T-helper 1 cell treated with Interleukin-12 subunit alpha and Interleukin-12 subunit beta and Interleukin-4 antibody, amounts not matched to agents 30 ng/mL and 1 ng/mL, for 36 hours (primary cell): ENCODE measurements around the gene NDOR1. TPM values are rescaled to one million over a fixed set of nuclear protein-coding genes. Genes with fewer than 3 reads are reported as not detected.

Experiments used
- intact Hi-C: fragments of 100-400 bp; cut with micrococcal nuclease; formaldehyde crosslinking; loops from one replicate; pipeline ENCODE4 v1.15.1; 2024
- total RNA-seq: library from RNA; stranded (reverse); gene quantifications from 2 replicates; pipeline ENCODE4 v1.2.3, GENCODE V29; 2022

NDOR1 gene
- total RNA-seq, result 40.9 and 45.3 TPM in 2 replicates

DNA sequence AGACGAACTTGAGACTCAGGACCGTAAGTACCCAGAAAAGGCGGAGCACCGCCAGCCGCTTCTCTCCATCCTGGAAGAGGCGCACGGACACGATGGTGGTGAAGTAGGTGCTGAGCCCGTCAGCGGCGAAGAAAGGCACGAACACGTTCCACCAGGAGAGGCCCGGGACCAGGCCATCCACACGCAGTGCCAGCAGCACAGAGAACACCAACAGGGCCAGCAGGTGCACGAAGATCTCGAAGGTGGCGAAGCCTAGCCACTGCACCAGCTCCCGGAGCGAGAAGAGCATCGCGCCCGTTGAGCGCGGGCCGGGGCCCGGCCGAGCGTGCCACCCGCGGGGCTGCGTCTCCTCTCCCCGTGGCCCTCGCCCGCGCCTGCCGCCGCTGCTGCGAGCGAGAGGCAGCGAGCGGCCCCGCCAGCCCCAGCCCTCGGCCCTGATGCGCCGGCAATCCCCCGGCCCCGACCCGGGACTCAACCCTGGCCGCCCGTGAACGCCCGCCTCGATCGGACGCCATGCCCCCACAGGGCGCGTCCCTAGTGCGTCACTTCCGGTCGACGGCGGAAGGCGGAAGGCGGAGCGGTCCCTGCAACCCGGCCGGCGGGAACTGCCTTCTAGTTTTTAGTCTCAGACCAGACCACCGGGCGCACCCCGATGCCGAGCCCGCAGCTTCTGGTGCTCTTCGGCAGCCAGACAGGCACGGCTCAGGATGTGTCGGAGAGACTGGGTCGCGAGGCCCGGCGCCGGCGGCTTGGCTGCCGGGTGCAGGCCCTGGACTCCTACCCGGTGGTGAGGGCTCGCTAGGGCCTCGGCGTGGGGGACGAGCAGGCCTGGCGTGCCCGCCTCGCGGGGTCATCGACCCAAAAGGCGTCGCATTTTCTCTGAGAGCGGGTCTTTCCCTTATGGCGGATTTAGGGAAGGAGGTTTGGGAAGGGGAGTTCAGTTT lies at the start of gene NDOR1, which contains the start of gene TMEM203:
Gene NDOR1 (plus strand): TSS at position 575 of the 944 bp plus-strand sequence. CDS start 78 bp downstream, at position 653.
Gene TMEM203 (minus strand): TSS at position 523 of the 944 bp plus-strand sequence. CDS start 234 bp downstream, at position 289.
- intact Hi-C loops, result loop anchor here (1.0 kb wide), 5 partner anchors 17 to 118 kb away; partner anchors contain the start of genes ANAPC2, NELFB, SSNA1 and TUBB4B

DNA sequence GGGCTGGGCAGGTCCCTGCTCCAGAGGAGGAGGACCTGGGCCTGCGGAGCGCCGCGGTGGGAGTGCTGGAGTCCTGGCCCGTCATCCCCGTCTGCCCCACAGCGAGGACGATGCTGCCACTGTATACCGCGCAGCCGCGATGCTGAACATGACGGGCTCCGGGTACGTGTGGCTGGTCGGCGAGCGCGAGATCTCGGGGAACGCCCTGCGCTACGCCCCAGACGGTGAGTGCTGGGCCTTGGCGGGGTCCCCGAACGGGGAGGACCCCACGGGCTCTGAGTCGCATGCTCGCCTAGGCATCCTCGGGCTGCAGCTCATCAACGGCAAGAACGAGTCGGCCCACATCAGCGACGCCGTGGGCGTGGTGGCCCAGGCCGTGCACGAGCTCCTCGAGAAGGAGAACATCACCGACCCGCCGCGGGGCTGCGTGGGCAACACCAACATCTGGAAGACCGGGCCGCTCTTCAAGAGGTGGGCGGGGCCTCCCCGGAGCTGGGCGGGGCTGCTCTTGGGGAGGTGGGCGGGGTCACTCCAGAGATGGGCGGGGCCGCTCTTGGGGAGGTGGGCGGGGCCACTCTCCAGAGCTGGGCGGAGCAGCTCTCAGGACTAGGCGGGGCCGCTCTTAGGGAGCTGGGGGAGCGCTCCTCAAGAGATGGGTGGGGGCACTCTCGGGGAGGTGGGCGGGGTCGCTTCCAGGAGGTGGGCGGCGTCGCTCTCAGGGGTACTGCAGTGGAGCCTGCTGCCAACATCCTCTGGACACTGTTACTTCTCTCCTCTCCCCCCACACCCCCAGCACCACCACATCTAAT lies 48.7 kb upstream of the NDOR1 start:
- intact Hi-C loops, result loop anchor here (1.0 to 10.0 kb wide), 5 partner anchors 44 to 312 kb away; partner anchors contain the start of genes ABCA2, AJM1, MAN1B1 and PHPT1

DNA sequence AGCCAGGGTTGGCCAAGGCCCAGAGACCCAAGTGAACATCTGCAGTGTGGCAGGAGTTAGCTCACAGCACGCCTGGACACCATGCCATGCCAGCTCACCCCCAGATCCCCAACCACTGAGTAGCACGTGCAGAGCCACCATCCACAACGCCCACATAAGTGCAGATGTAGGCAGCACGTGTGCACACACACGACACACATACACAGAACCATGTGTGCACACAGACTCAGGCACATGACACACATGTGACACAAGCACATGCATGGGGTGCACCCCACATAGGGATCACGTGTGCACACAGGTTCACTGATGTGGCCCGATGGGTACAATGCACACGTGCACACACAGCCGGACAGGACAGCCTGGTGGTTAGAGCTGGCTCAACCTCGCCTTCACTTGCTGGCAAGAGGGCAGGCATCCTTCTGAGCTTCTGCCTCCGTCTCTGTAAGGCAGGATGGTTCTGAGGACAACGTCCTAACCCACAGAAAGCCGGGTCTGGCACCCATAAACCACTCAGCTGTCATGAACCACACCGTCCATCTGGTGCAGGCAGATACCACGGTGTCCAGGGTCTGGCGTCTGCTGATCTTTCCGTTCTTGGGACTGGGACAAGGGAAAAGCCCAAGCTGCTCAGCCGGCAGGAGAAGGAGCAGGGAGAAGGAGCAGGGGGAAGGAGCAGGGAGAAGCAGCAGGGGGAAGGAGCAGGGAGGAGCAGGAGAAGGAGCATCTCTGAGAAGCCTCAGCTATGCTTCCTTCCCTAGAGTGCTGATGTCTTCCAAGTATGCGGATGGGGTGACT lies 47.7 kb upstream of the NDOR1 start:
- intact Hi-C loops, result loop anchor here (1.0 to 10.0 kb wide), 5 partner anchors 43 to 313 kb away; partner anchors contain the start of genes ABCA2, AJM1, MAN1B1 and PHPT1

- intact Hi-C loops, result loop anchor here (10.0 kb wide), 2 partner anchors 134 to 314 kb away; partner anchors contain the start of genes ABCA2, AJM1 and PHPT1
Observed at GRCh38 chr9:137158625-137159024, 46.9 kb upstream of the NDOR1 start.

GRCh38 chr9:137159105-137160053 lies 46.1 kb upstream of the NDOR1 start:
- intact Hi-C loops, result loop anchor here (10.0 kb wide), 2 partner anchors 135 to 315 kb away; partner anchors contain the start of genes ABCA2, AJM1 and PHPT1

DNA sequence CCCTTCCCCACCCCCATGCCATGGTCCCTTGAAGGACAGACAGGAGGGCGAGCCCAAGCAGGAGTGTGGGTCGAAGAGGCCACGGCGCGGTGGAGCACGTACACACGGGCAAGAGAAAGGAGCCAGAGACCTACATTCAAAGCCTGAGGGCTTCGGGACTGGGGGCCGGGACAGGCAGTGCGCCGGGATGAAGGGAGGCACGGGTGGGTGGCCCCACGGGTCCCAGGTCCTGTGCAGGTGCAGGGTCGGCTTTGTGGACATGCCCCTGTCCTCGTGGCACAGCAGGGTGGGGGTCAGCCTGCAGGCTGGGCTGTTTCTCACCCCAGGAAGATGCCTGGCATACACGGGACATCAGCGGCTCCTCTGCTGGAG lies 45.5 kb upstream of the NDOR1 start:
- intact Hi-C loops, result no loop called here

- intact Hi-C loops, result no loop called here
Observed at GRCh38 chr9:137160716-137161557, 44.6 kb upstream of the NDOR1 start.

DNA sequence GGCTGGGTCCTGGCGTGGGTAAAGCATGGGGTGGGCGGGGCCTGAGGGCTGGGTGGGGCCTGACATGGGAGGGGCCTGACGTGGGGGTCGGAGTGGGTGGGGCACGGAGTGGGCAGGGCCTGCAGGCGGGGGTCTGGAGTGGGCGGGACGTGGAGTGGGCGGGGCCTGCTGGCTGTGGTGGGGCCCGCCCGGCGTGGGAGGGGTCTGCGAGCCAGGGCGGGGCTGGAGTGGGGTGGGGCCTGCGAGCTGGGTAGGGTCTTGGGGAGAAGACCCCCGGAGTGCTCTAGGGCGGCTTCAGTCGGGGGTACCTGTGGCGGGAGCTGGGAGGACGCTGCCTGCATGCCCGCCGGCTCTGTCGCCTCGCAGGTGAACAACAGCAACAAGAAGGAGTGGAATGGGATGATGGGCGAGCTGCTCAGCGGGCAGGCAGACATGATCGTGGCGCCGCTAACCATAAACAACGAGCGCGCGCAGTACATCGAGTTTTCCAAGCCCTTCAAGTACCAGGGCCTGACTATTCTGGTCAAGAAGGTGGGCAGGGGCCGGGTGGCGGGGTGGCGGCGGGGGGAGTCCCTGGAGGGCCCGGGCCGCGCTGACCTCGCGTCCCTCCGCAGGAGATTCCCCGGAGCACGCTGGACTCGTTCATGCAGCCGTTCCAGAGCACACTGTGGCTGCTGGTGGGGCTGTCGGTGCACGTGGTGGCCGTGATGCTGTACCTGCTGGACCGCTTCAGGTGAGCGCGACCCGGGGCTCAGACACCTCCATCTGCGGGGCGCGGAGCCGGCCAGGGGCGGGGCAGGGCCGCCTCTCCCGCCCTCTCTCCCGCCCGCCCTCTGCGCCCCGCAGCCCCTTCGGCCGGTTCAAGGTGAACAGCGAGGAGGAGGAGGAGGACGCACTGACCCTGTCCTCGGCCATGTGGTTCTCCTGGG lies 43.7 kb upstream of the NDOR1 start:
- intact Hi-C loops, result no loop called here

- intact Hi-C loops, result no loop called here
Observed at GRCh38 chr9:137162505-137163364, 42.8 kb upstream of the NDOR1 start.

DNA sequence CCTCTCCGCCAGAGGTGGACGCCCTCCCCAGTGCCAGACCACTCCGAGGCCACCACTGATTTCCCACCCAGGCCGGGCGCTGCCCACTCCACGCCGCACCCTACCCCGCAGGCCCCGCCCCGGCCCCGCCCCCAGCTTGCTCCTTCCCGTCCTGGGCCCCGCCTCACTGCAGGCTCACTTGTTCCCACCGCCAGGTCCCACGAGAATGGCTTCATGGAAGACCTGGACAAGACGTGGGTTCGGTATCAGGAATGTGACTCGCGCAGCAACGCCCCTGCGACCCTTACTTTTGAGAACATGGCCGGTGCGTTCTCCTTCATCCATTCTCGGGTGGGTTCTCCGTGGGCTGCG lies 42.2 kb upstream of the NDOR1 start:
- intact Hi-C loops, result no loop called here

DNA sequence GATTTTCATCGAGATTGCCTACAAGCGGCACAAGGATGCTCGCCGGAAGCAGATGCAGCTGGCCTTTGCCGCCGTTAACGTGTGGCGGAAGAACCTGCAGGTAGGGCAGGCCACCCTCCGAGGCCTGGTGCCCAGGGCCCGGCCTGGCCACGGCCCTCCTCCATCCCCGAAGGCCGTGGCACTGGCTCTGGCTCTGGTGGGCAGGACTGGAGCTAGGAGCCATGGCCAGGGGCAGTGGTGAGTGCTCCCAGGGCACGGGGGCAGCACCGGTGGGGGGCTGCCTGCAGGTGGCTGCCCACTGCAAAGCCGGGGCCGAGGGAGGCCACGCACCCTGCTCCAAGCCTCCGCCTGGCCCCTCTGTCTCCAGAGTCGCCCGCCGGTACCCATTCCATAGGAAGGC lies 41.7 kb upstream of the NDOR1 start:
- intact Hi-C loops, result no loop called here

GRCh38 chr9:137164370-137165249 lies 40.9 kb upstream of the NDOR1 start:
- intact Hi-C loops, result no loop called here

DNA sequence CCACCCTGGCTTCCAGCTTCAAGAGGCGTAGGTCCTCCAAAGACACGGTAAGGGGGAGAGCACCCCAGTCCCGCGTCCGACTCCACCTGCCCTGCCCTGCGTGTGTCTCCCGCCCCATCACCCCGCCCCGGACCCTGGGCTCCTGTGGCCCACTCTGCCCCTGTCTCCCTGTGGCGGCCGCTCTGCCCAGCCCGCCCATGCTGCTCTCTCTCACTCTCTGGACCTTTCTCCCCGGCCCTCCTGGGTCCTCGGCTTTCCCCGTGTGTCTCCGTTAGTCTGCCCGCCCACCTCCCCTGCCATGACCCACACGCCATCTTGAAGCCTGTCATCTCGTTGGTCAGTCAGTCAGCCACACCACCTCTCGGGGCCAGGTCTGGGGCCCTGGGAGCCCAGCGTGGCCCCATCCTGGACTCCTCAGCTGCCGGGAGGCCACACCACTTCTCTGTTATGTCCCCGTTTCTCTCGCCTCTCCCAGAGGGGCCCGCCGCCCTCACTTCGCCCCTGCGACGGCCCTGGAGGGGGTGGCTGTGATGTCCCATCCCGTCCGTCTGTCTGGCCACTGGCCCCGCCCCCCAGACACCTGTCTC lies 40.2 kb upstream of the NDOR1 start:
- intact Hi-C loops, result no loop called here

- intact Hi-C loops, result no loop called here
Observed at GRCh38 chr9:137166380-137167229, 38.9 kb upstream of the NDOR1 start.
